Limb (tissue), 2 donors: ENCODE measurements around the gene IQCN.

Experiments used
- DNase-seq, 2 donors: peaks; one replicate each; pipeline ENCODE4 v3.0.0-alpha.2; 2016; ENCODE audit errors: extremely low spot score in 2 of 2

The IQCN gene

GRCh38 chr19:18306888-18307260 lies 32.6 kb upstream of the IQCN start:
- peak in 1 of 2 donors; percentile 42 for DNase-seq

DNA sequence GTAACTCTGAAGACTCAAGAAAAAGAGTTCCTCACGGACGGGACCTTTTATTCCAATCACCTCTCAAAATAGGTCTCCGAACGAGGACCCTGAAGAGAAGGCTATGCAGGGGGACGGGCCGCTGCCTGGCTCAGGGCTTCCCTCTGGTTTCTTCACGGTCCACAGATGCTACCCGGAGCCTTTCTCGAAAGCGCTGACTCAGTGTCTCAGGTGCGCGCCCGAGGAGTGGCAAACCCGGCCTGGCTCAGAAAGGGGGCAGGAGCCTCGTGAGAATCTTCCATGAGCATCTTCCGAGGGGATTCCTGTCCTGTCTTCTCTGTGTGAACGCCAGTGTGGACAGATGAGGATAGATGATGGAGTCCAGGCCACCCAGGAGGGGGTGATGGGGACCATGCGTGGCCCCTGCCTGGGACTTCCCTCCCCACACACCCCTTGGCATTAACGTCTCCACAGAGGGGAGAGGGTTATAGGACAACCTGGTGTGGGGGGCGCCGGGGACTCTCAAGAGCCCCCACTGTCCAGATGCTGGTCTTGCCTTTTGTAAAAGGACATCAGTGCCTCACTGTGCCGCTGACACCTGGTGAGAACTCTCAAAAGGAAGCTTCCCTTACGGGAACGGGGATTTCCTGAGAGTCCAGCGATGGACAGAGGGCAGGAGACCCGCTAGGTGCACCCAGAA lies 32.1 kb upstream of the IQCN start:
- DNase-seq = no peak

- DNase-seq = peak in 1 of 2 donors; percentile 78
These were observed 30.4 kb upstream of the IQCN start for GRCh38 chr19:18304458-18305310.

DNA sequence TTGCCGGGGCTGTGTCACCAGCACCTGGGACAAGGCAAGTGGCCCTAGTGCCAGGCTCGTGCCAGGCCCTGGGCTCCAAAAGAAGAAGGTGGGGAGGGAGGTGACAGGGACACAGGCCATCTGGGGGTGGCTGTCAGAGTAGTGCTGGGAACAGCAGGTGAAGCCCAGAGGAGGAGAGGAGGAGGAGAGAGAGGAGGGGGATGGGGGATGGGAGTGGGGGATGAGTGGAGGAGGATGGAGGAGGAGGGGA lies 29.9 kb upstream of the IQCN start:
- DNase-seq = no peak

GRCh38 chr19:18301718-18302111 lies 27.5 kb upstream of the IQCN start:
- DNase-seq = no peak

DNA sequence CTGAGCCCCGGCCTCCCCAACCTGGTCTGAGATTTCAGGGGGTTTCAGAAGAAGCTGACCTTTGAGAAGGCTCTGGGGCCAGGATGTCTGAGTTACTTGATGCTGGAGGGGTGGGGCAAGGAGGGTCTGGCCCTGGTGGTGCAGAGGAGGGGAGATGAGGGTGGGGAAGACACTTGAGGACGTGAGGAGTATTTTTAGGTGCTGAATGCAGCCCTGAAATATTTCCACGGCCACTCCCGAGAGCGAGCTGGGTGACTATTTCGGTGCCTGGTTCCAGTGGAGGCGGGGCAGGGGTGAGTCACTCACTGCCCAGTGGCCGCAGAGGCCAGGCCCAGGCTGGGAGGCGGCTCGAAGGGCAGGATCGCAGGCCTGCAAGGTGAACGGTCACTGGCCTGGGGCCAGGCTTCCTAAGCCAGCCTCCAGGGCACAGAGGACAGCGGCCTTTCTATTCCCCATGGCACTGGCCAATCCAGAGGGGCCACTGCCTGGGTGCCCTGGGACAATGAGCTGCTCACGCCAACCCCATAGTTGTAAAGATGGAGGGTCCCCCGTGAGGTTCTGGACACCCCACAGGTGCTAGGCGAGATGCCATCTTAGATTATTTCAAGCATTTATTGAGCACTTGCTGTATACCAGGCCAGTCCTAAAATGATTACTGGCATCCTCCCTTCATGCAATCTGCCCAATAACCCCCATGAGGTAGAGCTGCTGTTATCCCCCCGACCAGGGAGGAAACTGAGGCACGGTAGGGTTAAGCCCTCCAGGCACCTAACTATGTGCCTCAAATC lies 26.9 kb upstream of the IQCN start:
- DNase-seq = peak in 1 of 2 donors; percentile 42

DNA sequence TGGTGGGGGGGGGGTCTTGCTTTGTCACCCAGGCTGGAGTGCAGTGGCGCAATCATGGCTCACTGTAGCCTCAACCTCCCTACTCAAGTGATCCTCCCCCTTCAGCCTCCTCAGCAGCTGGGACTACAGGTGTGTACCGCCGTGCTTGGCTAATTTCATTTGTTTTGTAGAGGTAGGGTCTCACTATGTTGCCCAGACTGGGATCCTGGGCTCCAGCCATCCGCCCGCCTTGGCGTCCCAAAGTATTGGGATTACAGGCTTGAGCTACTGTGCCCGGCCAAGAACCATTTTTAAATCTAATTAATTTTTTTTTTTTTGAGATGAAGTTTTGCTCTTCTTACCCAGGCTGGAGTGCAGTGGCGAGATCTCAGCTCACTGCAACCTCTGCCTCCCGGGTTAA lies 25.4 kb upstream of the IQCN start:
- DNase-seq = no peak

DNA sequence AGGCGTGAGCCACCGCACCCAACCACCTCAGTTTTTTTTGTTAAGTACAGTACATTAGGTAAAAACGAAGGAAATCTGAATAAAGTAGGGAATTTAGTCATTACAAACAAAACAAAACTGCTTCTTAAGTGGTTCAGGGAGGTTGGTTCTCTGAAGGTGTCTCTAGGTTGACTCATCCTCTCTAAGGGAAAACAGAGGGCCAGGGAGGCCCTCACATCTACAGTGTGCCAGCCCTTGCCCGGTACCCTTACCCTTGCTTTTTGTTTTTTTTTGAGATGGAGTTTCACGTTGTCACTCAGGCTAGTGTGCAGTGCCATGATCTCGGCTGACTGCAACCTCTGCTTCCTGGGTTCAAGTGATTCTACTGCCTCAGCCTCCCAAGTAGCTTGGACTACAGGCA lies 24.3 kb upstream of the IQCN start:
- DNase-seq = no peak

DNA sequence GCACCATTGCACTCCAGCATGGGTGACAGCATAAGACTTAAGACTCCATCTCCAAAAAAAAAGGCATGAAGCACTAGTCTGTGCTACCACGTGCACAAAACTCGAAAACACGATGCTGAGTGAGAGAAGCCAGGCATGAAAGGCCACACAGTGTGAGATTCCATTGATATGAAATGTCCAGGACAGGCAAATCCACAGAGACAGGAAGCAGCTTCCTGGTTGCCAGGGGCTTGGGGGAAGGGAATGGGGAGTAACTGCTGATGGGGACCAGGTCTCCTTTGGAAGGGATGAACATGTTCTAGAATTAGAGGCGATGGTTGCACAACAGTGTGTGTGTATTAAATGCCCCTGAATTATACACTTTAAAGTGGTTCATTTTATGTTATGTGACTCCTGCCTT lies 23.1 kb upstream of the IQCN start:
- no peak for DNase-seq

GRCh38 chr19:18295034-18295451 lies 20.8 kb upstream of the IQCN start:
- DNase-seq = no peak

GRCh38 chr19:18294467-18294864 lies 20.2 kb upstream of the IQCN start:
- peak in 1 of 2 donors; percentile 60 for DNase-seq

DNA sequence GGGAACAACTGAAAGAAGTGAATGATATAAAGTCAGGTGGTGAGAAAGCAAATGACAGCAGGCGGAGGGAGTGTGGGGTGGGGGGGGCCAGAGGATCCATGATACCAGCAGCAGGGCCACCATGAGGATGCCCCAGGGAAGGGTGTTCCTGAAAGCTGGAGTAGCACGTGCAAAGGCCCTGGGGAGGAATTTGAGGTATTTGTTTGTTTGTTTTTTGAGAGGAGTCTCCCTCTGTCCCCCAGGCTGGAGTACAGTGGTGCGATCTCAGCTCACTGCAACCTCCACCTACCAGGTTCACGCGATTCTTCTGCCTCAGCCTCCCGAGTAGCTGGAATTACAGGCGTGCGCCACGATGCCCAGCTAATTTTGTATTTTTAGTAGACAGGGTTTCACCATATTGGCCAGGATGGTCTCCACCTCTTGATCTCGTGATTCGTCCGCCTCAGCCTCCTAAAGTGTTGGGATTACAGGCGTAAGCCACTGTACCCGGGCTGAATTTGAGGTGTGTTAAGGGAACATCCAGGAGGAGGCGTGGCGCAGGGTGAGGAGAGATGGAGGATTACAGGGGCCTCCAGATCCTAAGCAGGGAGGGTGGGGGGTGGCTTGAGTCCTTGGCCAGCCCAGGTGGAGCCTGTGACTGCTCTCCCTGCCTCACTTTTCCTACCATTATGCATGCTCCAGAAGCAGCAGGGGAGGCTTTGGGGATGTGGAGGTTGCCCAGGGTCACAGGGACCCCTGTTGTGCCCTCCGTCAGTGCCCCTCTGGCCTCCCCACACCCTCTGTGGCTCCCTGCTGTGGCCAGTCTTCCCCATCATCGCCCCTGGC lies 19.6 kb upstream of the IQCN start:
- peak in 1 of 2 donors; percentile 34 for DNase-seq

DNA sequence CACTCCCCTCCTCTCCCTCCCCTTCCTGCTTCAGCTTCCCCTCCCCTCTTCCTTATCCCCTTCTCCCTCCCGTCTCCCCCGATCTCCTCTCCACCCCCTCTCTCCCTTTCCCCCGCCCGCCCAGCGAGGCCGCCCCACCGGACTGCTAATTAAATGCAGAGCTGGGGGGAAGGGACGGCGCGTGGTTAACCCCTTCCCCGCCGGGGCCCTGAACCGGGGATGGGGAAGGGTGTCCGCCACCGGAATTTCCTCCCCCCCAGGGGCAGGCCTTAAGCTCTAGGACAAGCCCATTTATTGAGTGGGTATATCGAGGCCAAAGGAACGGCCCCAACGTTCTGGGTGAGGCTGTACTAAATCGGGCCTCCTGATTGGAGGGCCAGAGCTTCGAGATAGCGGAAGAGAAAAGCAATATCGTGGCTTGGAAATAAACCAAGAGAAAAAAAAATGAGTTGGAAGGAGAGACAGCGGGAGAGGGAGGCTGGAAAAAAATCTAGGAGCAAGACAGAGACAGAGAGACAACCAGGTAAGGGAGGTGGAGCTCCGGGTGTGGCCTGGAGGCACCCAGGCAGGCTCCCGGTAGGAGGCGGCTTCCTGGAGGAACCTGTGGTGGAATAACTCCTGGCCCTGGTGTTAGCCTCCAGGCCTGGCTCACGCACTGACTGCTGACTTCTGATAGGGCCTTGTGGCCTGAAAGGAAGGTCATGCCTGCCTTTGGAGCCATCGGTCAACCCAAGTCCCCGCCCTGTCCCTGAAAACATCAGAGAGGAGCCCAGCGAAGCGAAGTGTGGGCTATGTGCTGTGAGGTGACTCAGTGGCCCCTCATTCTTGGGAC lies 18.8 kb upstream of the IQCN start:
- DNase-seq = peak; percentile 89 to 91

DNA sequence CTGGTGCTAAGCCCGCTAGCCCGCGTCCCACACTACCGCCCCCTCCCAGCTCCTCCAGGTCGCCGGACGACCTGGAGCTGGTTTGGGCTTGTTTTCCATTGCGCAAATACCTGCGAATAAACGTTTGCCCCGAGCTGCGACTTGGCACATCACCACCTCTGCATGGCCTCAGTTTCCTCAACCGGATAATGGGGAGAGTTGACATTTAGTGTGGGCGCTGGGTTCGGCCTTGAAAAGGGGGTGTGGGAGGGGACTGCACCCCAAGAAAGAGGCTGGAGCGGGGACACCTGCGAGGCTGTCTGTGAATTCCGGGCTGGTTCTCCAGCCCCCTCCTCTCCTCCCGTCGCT lies 18.2 kb upstream of the IQCN start:
- DNase-seq = no peak

DNA sequence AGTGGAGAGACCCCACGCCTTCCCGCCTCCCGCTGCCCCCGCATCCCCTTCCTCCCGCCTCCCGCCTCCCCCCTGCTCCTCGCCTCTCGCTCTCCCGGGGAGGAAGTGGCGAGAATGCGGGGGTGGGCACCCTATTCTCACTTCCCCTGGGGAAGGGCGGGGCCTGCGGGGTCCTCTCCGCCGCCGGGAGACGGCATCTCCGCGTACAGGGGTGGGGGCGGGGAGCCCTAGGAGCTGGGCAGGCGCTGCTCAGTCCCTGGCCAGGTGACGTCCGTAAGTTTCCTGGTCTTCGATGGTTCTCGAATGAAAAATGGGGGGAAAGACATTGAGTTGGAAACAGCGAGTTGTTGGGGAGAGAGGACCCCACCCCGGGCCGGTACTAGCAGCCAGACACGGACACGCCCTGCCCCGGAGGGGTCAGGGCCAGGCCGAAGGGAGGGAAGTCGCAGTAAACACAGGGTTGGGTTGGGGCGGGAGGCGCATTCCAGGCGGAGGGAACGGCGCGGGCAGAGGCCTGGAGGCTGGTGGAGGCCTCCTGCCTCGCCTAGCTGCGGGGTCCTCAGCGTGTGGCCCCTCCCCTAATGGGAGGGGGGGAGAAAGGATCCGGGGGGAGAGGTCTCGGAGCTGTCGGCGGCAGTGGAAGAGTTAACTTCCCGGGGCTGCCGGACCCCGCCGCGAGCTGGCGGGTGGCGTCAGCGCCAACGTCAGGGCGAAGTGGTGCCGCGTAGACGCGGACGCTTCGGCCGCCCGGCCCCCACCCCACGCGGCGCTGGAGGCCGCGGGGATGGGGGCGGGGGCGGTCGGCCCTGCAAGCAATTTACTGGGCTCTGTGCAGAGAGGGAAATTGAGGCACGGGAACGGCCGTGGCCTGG lies 17.6 kb upstream of the IQCN start:
- DNase-seq = peak; percentile 85 to 89

DNA sequence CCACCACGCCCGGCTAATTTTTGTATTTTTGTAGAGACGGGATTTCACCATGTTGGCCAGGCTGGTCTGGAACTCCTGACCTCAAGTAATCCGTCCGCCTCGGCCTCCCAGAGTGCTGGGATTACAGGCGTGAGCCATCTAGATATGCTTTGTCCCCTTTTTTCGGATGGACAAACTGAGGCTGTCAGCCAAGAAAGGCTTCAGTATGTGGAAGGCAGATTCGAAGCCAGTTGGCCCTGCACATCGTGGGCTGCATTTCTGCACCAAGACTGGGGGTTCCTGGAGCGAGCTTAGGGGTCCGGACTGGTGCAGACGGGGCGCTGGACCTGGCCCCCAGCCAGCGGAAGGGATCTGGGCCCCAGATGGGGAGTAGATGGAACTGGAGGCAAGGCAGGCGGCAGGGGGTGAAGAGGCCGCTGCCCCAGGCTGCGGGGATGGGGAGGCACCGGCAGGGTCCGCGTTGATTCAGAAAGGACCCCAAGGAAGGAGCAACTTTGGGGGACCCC lies 16.8 kb upstream of the IQCN start:
- DNase-seq = peak in 1 of 2 donors; percentile 60

DNA sequence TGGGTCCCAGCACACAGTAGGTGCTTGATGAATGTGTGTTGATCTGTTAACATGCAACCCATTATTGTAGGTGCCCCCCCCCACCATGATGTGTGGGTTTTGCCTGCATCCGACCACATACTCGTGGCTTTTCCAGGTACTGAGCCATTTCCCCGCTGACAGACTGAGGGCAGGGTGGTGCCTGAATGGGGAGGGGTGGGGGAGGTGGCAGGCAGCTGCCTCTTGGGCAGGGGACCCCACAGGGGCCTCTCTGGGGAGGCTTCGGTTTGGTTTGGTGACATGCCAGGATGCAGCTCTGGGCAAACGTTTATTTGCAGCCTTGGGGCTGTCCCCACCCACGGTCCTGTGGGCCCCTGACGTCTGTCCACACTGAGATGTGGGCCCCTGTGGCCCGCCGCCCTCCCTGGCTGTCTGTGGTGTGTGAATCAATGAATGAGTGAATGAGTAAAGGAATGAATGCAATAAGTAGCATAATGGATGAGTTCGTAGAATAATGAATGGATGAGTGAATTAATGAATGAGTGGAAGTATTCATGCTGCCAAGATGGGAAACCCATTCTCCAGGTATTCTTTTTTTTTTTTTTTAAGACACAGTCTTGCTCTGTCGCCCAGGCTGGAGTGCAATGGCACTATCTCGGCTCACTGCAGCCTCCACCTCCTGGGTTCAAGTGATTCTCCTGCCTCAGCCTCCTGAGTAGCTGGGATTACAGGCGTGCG lies 16.2 kb upstream of the IQCN start:
- peak in 1 of 2 donors; percentile 53 for DNase-seq

- DNase-seq = peak in 1 of 2 donors; percentile 42
These were observed 15.4 kb upstream of the IQCN start for GRCh38 chr19:18289471-18290301.
